Mesothelial cell of epicardium (in vitro differentiated cells): ENCODE measurements around the gene TNP2. TPM values are rescaled to one million over a fixed set of nuclear protein-coding genes. Genes with fewer than 3 reads are reported as not detected.

Experiments
- DNase-seq, 2 experiments: peaks; one replicate each; pipeline ENCODE4 v3.0.0; 2021; ENCODE audit warnings: low spot score in 2 of 2; ENCODE audit not compliant: unreplicated experiment in 2 of 2
- H3K27ac Mint-ChIP-seq: 2 replicates; pipeline ENCODE4 v1.8.0; 2021; ENCODE audit warnings: mixed read lengths
- H3K27me3 Mint-ChIP-seq: 2 replicates; pipeline ENCODE4 v1.8.0; 2021; ENCODE audit warnings: low read depth, mixed read lengths
- H3K36me3 Mint-ChIP-seq: 2 replicates; pipeline ENCODE4 v1.8.0; 2021; ENCODE audit warnings: mixed read lengths
- H3K4me1 Mint-ChIP-seq: 2 replicates; pipeline ENCODE4 v1.8.0; 2021; ENCODE audit warnings: mixed read lengths
- H3K4me3 Mint-ChIP-seq: 2 replicates; pipeline ENCODE4 v1.8.0; 2021; ENCODE audit warnings: mild to moderate bottlenecking, moderate library complexity, mixed read lengths
- H3K9me3 Mint-ChIP-seq: 2 replicates; pipeline ENCODE4 v1.8.0; 2021; ENCODE audit warnings: mixed read lengths
- total RNA-seq: library from RNA; stranded (reverse); gene quantifications from 3 replicates; pipeline ENCODE4 v1.2.1, GENCODE V29; 2021
- TF ChIP-seq, protein P1 (sequence below): fragments of 200-600 bp; sonication (generic); IDR thresholded peaks from one replicate; pipeline ENCODE4 v1.5.0; 2021; ENCODE audit warnings: antibody characterized with exemption; ENCODE audit not compliant: unreplicated experiment

TNP2 gene
- total RNA-seq: not detected in 3 replicates

DNA sequence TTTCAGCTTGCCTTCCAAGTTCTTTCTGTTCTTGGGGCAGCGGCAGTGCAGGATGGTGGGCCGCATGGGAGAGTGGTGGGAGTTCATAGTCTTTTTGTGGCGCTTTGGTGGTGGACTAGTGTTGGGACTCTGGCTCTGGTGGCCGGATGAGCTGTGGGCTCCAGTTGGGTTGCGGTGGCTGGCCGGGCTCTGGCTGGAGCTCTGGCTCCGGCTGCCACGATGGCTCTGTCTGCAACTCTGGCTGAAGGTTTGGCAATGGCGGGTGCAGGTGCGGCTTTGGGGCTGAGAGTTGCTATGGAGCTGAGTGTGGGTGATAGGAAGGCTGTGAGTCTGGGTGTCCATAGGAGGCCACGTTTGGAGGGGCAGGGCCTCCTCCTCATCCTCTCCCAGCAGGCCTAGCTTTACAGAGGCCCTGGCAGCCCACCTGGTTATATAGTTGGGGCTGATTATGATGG, at the start of gene TNP2:
Gene TNP2, minus strand, starts transcription at position 405 of the 455 bp plus-strand sequence. Its CDS starts 63 bp downstream, at position 342.
- H3K4me3 Mint-ChIP-seq: no peak within 1 kb of the TSS
- H3K27me3 Mint-ChIP-seq: no peaks in the 10 kb centered on the region
- H3K27ac Mint-ChIP-seq: no peak within 1 kb of the TSS
- H3K4me1 Mint-ChIP-seq: peaks cover 10% of the 10 kb centered on the region
- H3K36me3 Mint-ChIP-seq: no peaks in the 10 kb centered on the region
- TF ChIP-seq, protein P1, sequence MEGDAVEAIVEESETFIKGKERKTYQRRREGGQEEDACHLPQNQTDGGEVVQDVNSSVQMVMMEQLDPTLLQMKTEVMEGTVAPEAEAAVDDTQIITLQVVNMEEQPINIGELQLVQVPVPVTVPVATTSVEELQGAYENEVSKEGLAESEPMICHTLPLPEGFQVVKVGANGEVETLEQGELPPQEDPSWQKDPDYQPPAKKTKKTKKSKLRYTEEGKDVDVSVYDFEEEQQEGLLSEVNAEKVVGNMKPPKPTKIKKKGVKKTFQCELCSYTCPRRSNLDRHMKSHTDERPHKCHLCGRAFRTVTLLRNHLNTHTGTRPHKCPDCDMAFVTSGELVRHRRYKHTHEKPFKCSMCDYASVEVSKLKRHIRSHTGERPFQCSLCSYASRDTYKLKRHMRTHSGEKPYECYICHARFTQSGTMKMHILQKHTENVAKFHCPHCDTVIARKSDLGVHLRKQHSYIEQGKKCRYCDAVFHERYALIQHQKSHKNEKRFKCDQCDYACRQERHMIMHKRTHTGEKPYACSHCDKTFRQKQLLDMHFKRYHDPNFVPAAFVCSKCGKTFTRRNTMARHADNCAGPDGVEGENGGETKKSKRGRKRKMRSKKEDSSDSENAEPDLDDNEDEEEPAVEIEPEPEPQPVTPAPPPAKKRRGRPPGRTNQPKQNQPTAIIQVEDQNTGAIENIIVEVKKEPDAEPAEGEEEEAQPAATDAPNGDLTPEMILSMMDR: no peak
- no peaks in the 10 kb centered on the region for H3K9me3 Mint-ChIP-seq
- no peak for DNase-seq

DNA sequence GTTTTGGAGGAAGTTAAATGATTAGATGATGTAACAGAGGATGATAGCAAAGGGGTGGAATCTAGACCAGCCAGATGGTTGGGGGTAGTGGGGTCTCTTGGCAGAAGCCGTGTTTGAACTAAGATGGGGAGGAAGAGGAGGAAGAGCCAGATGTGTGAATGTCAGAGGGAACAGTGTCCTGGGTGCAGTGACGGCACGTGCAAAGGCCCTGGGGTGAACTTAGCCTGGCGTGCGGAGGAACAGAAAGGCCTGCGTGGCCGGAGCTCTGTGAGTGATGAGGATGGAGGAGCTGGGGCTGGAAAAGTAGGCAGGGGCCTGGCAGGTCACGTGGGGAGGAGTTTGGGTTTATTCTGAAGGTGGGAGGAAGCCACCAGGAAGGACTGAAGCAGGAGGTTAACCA, 49.7 kb upstream of the TNP2 start:
- Mint-ChIP-seq H3K4me1 (peaks cover 33% of the 10 kb centered on the region), H3K36me3 (peaks cover 6% of the 10 kb centered on the region), H3K27ac (peak overlapping the region; percentile 65), H3K4me3 (no peak overlapping the region), H3K9me3 (peaks cover 5% of the 10 kb centered on the region), H3K27me3 (no peaks in the 10 kb centered on the region)
- TF ChIP-seq, protein P1: no peak
- no peak for DNase-seq

GRCh38 chr16:11316331-11317015, 47.3 kb upstream of the TNP2 start:
- DNase-seq: no peak
- TF ChIP-seq, protein P1: no peak
- no peaks in the 10 kb centered on the region for H3K27me3 Mint-ChIP-seq
- H3K4me3 Mint-ChIP-seq: no peak overlapping the region
- H3K27ac Mint-ChIP-seq: peak overlapping the region; percentile 71
- H3K9me3 Mint-ChIP-seq: peaks cover 5% of the 10 kb centered on the region
- H3K4me1 Mint-ChIP-seq: peaks cover 48% of the 10 kb centered on the region
- peaks cover 6% of the 10 kb centered on the region for H3K36me3 Mint-ChIP-seq

DNA sequence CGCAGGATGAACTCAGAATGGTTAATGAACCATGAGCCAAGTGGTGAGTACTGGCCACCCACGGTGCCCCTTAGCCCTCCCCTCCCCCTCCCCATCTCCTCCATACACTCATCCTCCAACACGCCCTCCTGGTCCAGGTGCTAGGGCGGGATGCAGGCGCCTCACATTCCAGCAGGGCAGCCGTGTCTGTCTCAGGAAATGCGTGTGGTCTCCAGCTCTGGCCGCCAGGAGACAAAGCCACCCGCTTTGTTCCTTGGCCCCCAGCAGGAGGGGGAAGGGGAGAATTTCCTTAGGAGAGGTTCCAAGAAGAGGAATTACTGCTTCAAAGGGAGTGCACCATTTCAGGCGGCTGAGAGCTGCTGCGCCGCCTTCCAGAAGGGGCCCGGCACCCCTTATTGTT, 46.4 kb upstream of the TNP2 start:
- Mint-ChIP-seq H3K4me3 (no peak overlapping the region), H3K9me3 (peaks cover 5% of the 10 kb centered on the region), H3K27me3 (no peaks in the 10 kb centered on the region), H3K36me3 (peaks cover 6% of the 10 kb centered on the region), H3K27ac (peak overlapping the region; percentile 75), H3K4me1 (peaks cover 48% of the 10 kb centered on the region)
- TF ChIP-seq, protein P1: no peak
- peak in 1 of 2 experiments; percentile 62 for DNase-seq

DNA sequence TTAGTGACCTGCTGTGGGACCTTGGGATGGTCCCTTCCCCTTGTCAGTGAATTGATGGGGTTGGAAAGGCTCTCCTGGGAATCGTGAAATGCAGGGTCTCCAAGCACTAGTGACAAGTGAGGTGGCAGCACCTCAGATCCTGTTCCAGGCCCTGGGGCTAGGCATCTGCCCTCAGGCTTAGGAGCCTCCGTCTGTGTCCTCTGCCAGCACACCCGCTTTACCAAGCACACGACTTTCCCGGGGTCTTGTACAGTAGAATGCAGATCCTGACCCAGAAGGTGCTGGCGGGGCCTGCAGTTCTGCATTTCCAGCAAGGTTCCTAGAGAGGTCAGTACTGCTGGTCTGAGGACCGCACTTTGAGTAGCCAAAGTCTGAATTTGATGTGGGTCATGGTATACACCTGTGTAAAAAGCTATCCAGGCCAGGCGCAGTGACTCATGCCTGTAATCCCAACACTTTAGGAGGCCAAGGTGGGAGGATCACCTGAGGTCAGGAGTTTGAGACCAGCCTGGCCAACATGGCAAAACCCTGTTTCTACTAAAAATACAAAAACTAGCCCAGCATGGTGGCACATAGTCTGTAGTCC, 45.3 kb upstream of the TNP2 start:
- Mint-ChIP-seq H3K27ac (peak overlapping the region; percentile 98), H3K4me1 (peaks cover 50% of the 10 kb centered on the region), H3K9me3 (peaks cover 5% of the 10 kb centered on the region), H3K36me3 (peaks cover 6% of the 10 kb centered on the region), H3K4me3 (no peak overlapping the region), H3K27me3 (no peaks in the 10 kb centered on the region)
- TF ChIP-seq, protein P1: no peak
- DNase-seq: no peak
